ENCODE measurements around the gene EIF4E2. TPM values are rescaled to one million over a fixed set of nuclear protein-coding genes. Genes with fewer than 3 reads are reported as not detected.

EIF4E2 gene
- total and polyA plus RNA-seq, 9 donors: 18.6 to 111 (median 42.8) TPM

DNA sequence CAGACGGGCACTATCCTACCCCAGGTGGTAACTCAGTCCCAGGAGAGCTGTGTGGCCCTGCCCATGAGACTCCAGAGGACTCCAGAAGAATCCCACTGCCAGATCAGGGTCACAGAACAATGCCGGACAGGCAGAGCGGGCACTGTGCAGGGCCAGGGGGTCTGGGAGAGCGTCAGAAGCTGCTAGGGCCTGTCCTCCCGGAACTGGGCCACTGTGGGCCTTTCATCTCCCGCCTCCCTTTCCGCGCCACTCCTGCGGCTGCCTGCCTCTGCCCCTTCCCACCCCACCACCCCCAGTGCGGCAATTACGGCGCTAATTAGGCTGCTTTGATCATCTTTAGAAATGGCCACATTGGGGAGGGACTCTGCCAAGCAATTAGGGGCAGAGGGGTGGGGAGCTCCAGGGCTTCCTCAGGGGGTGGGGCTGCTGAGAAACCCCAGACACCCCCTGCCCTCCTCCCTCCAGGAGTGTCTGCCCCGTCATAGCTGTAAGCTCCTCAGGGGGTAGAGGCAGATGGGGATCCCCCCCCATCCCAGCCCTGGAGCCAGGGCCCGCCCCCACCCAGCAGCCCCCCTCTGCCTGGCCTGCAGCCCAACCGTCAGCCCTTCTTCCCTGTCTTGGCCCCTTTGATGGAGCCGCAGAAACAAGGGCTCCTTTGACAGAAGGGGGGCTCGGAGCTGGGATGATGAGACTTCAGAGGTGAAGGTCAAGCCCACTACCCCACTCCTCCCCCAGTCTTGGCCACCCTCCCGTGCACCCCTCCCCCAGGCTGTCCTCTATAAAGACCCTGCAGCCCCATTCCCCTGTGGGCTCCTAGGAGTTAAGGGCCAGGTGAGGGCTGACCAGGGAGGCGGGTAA lies 30.7 kb upstream of the EIF4E2 start, which contains the start of gene PRSS56:
Gene PRSS56, plus strand, starts transcription at position 808 of the 858 bp plus-strand sequence. CDS start 211 bp downstream, outside the sequence.
- no peaks in the 10 kb centered on the region for H3K9me3 ChIP-seq
- H3K27me3 ChIP-seq: no peaks in the 10 kb centered on the region
- DNase-seq: no peak
- 77% methylated on average over 16 to 19 of the region's 19 CpGs for WGBS, 3 donors
- H3K36me3 ChIP-seq: no peaks in the 10 kb centered on the region
- H3K4me3 ChIP-seq: no peak within 1 kb of the TSS
- H3K27ac ChIP-seq: no peak within 1 kb of the TSS
- TF ChIP-seq POLR2A (IDR thresholded peaks at IDR 0.05) (no peak), EP300 (IDR thresholded peaks at IDR 0.05) (no peak)
- TF ChIP-seq, protein P1, sequence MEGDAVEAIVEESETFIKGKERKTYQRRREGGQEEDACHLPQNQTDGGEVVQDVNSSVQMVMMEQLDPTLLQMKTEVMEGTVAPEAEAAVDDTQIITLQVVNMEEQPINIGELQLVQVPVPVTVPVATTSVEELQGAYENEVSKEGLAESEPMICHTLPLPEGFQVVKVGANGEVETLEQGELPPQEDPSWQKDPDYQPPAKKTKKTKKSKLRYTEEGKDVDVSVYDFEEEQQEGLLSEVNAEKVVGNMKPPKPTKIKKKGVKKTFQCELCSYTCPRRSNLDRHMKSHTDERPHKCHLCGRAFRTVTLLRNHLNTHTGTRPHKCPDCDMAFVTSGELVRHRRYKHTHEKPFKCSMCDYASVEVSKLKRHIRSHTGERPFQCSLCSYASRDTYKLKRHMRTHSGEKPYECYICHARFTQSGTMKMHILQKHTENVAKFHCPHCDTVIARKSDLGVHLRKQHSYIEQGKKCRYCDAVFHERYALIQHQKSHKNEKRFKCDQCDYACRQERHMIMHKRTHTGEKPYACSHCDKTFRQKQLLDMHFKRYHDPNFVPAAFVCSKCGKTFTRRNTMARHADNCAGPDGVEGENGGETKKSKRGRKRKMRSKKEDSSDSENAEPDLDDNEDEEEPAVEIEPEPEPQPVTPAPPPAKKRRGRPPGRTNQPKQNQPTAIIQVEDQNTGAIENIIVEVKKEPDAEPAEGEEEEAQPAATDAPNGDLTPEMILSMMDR (IDR thresholded peaks at IDR 0.05): no peak
- no peaks in the 10 kb centered on the region for H3K4me1 ChIP-seq (ENCODE audit: insufficient read depth)
- intact Hi-C loops (cut with DNase I): loop anchor here (5.0 to 10.0 kb wide), 4 partner anchors 73 to 598 kb away; partner anchors contain the start of gene NPPC (in 2 of the 4)

DNA sequence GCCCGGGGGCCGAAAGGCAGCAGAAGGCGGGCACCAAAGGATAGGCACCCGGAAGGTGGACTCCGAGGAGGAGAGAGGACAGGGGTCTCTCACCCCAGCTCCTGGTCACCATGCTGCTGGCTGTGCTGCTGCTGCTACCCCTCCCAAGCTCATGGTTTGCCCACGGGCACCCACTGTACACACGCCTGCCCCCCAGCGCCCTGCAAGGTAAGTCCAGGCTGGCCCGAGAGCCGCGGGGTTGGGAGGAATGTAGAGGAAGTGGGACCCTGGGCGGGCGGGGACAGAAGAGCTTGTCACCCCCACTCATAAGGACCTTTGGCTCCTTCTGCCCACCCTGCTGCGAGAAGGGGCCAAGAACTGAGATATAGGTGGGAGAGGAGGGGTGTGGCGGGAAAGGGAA lies 30.0 kb upstream of the EIF4E2 start:
- H3K4me3 ChIP-seq: no peak overlapping the region
- no peak for DNase-seq
- no peaks in the 10 kb centered on the region for H3K9me3 ChIP-seq
- TF ChIP-seq POLR2A (IDR thresholded peaks at IDR 0.05) (no peak), EP300 (IDR thresholded peaks at IDR 0.05) (no peak)
- TF ChIP-seq, protein P1 (IDR thresholded peaks at IDR 0.05): no peak
- H3K27ac ChIP-seq: no peak overlapping the region
- intact Hi-C loops (cut with DNase I): loop anchor here (5.0 to 10.0 kb wide), 4 partner anchors 73 to 598 kb away; partner anchors contain the start of gene NPPC (in 2 of the 4)
- no peaks in the 10 kb centered on the region for H3K36me3 ChIP-seq
- no peaks in the 10 kb centered on the region for H3K4me1 ChIP-seq (ENCODE audit: insufficient read depth)
- H3K27me3 ChIP-seq: no peaks in the 10 kb centered on the region
- 81 to 91% (median 81%) methylated on average over 15 of the region's 15 CpGs for WGBS, 3 donors

DNA sequence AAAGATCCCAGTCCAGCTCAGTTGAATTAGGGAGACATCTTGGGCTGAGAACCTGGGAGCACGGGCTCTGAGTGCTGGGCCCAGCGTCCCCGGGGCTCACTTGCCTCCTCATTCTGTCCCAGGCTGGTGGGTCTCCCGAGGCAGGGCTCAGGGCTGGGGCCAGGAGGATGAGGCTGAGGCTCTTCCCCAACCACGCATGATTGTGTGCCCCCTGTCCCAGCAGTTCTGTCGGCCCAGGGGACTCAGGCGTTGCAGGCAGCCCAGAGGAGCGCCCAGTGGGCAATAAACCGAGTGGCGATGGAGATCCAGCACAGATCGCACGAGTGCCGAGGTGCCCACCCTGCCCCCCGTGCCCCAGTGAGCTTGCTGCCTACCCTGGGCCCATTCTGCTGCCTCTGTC lies 29.4 kb upstream of the EIF4E2 start:
- Histone ChIP-seq H3K4me1 (ENCODE audit: insufficient read depth) (no peaks in the 10 kb centered on the region), H3K9me3 (no peaks in the 10 kb centered on the region), H3K27me3 (no peaks in the 10 kb centered on the region), H3K36me3 (no peaks in the 10 kb centered on the region), H3K27ac (no peak overlapping the region), H3K4me3 (no peak overlapping the region)
- 90 to 92% (median 92%) methylated on average over 14 of the region's 14 CpGs for WGBS, 3 donors
- no peak for DNase-seq
- intact Hi-C loops (cut with DNase I): loop anchor here (1.0 to 10.0 kb wide), 5 partner anchors 74 to 599 kb away; partner anchors contain the start of gene NPPC (in 2 of the 4)
- no peak for TF ChIP-seq POLR2A (IDR thresholded peaks at IDR 0.05)
- TF ChIP-seq, protein P1 (IDR thresholded peaks at IDR 0.05): no peak
- TF ChIP-seq EP300 (IDR thresholded peaks at IDR 0.05): no peak

DNA sequence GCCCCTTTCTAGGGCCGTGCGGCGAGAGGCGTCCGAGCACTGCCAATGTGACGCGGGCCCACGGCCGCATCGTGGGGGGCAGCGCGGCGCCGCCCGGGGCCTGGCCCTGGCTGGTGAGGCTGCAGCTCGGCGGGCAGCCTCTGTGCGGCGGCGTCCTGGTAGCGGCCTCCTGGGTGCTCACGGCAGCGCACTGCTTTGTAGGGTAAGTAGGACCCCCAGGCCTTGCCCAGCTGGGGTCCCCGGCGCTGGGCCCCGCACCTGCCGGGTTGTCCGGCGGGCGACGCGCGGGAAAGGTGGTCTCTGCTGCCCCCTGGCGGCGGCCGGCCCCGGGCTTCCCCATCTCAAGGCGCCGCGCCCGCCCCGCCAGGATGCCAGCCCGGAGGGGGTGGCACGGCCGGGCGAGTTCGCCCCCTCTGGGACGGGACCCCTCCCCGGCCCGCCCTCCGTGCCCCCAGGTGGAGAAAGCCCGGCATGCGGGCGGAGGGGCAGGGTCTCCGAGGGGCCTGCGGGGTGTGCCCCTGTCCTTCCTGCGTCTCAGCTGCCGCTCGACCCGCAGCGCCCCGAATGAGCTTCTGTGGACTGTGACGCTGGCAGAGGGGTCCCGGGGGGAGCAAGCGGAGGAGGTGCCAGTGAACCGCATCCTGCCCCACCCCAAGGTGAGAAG lies 28.4 kb upstream of the EIF4E2 start:
- H3K36me3 ChIP-seq: no peaks in the 10 kb centered on the region
- intact Hi-C loops (cut with DNase I): loop anchor here (1.0 to 10.0 kb wide), 7 partner anchors 75 to 600 kb away; partner anchors contain the start of gene NPPC (in 2 of the 4)
- TF ChIP-seq, protein P1 (IDR thresholded peaks at IDR 0.05): peak; percentile 91 to 97 (median 94)
- no peak for TF ChIP-seq POLR2A (IDR thresholded peaks at IDR 0.05)
- peak; percentile 39 to 81 (median 77) for DNase-seq
- peak overlapping the region; percentile 21 for H3K4me3 ChIP-seq
- 4 to 11% (median 7%) methylated on average over 29 to 66 of the region's 66 CpGs for WGBS, 3 donors
- H3K27me3 ChIP-seq: no peaks in the 10 kb centered on the region
- no peaks in the 10 kb centered on the region for H3K4me1 ChIP-seq (ENCODE audit: insufficient read depth)
- no peaks in the 10 kb centered on the region for H3K9me3 ChIP-seq
- no peak overlapping the region for H3K27ac ChIP-seq

Data from ovary (tissue), 9 donors.